Left ventricle myocardium superior (tissue), 1 donor: ENCODE results near the gene VRK3. TPM values are rescaled to one million over a fixed set of nuclear protein-coding genes. Genes with fewer than 3 reads are reported as not detected.
A peak's percentile ranks its signal among the peaks of the same experiment; 100 is the strongest.

Source experiments
- ATAC-seq: fragments of 200-7000 bp; cut with Tn5 transposase; one replicate; pipeline ENCODE4 v1.9.1; 2020; ENCODE audit warnings: mild to moderate bottlenecking, moderate library complexity
- DNase-seq: peaks from one replicate; pipeline ENCODE4 v3.0.0-alpha.2; 2020
- intact Hi-C: fragments of 100-400 bp; cut with micrococcal nuclease; formaldehyde crosslinking; loops from one replicate; pipeline ENCODE4 v1.11.0; 2022
- total RNA-seq: library from RNA; stranded (reverse); fragmentation: NEBNext Ultra II Directional; extraction: Animal tissue kit (Norgen Biotek cat#: 25700); gene quantifications from one replicate; pipeline ENCODE4 v1.2.1, GENCODE V29; 2021
- donor health status: DM: no; HTN: yes; CAD: no; lungs with severe emphysema.

The VRK3 gene
- total RNA-seq, 1 donor from 2014 or later = 22.8 TPM

DNA sequence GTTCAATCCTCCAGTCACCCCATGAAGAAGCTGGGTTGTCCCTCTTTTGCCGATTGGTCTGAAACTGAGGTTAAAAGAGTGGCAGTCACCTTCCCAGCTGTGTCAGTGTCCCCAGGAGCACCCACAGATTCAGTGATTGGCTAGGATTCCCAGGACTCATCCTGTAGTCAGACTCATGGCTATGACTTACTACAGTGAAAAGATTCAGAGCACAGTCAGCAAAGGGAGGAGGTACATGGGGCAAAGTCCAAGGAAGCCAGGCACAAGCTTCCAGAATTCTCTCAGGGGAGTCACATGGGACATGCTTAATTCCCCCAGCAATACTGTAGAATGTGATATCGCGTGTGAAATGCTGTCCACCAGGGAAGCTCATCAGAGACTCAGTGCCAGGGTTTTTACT, 14.8 kb upstream of the VRK3 start:
- no peak for ATAC-seq
- intact Hi-C loops = no loop called here

GRCh38 chr19:50036908-50037307, 11.7 kb upstream of the VRK3 start:
- intact Hi-C loops = no loop called here
- DNase-seq (no peak), ATAC-seq (no peak)

More for the DNA sequence above, 14.8 kb upstream of the VRK3 start:
- DNase-seq = no peak

- intact Hi-C loops = no loop called here
These were observed 5.8 kb upstream of the VRK3 start for GRCh38 chr19:50030937-50031336.

DNA sequence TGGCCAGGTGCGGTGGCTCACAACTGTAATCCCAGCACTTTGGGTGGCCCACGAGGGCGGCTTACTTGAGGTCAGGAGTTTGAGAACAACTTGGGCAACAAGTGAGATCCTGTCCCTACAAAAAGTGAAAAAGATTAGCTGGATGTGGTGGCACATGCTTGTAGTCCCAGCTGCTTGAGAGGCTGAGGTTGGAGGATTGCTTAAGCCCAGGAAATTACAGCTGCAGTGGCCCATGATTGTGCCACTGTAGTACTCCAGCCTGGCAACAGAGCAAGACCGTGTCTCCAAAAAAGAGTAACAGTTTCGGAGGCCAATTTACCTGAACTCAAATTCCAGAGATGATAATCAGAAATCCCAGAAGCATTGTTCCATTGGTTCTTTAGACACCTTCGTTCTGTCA, 5.1 kb upstream of the VRK3 start:
- ATAC-seq (no peak), DNase-seq (no peak)
- intact Hi-C loops = no loop called here

More at GRCh38 chr19:50030937-50031336, 5.8 kb upstream of the VRK3 start:
- no peak for DNase-seq
- ATAC-seq = no peak

- intact Hi-C loops = no loop called here
- ATAC-seq = no peak
- no peak for DNase-seq
These were observed 1.4 kb upstream of the VRK3 start for GRCh38 chr19:50026550-50026906.

GRCh38 chr19:50025794-50026549, 800 bp upstream of the VRK3 start, which contains the start of gene ZNF473:
ZNF473 (plus strand) TSS chr19:50026005; CDS start chr19:50031083, 5,078 bp downstream.
- intact Hi-C loops = no loop called here
- DNase-seq = peak; percentile 96
- ATAC-seq = peak; percentile 92

DNA sequence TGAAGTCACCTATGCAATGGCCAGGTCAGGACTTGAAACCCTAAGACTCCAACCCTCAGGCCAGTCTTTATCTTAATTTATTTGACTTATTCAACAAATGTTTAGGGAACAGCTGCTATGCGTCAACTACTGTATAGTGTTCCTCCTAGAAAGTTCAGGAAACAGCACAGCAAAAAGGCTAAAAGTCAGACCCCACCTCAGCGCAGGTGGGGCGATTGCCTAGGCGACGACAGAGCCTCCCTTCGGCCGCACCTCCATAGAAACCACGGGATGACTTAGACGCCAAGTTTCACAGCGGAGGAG, 502 bp downstream of the VRK3 start:
- intact Hi-C loops = no loop called here
- DNase-seq (no peak), ATAC-seq (no peak)

DNA sequence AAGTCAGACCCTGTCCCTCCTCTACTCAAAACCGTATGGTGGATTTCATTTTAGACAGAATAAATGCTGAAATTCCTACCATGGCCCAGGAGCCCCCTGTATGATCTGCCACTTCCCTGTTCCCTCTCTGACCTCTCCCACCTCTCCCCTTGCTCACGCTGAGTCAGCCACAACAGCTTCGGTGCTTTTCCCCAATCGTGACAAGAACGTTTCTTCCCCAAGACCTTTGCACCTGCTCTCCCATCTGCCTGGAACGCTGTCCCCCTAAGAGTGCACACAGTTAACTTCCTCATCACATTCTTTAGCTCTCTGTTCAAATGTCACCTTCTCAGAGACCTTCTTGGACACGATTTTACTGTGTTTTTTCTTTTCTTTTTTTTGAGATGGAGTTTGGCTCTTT, 2.3 kb downstream of the VRK3 start:
- intact Hi-C loops = no loop called here
- ATAC-seq (no peak), DNase-seq (no peak)

DNA sequence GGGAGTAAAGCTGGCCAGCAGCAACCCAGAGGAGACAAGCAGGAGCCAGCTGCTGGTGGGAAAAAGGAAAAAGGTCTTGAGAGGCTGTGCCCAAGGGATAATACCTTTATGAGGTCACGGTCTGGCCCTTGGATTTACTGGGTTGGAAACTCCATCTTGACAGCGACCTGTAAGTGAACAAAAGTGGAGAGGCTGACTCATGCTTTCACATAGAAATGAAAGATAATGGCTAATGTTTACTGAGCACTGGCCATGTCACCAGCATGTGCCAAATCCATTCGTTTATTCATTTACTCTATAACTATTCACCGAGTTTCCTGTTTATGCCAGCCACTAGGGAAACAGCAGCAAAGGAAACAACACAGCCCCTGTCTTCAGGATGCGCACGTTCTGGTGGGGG, 4.7 kb downstream of the VRK3 start:
- ATAC-seq = no peak
- intact Hi-C loops = no loop called here
- DNase-seq = no peak

DNA sequence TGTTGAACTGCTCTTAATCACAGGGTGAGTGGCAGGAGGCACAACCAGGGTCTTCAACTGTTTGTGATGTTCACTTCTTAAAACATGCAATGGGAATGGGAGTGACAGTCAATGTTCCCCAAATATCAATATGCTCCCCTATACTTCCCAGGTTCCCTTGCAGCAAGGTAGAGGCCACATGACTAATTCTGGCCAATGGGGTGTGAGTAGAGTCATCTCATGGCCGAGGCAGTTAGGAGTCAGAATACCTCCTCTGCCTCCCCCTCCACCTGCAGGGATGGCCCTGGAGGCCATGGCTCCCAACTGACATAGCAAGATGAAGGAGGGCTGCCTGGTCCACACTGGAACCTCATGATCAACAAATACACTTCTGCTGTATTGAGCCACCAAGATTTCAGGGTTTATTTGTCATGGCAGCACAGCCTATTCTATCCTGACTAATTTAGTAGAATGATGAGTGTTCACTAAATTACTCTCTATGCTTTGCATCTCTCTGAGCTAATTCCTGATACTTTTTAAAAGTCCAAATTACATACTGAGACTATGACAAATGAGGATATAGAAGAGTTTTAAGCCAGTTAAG, 8.9 kb downstream of the VRK3 start:
- intact Hi-C loops = no loop called here
- DNase-seq = no peak
- no peak for ATAC-seq

GRCh38 chr19:50008532-50008931, 16.6 kb downstream of the VRK3 start:
- no peak for DNase-seq
- ATAC-seq = peak; percentile 38
- intact Hi-C loops = no loop called here

DNA sequence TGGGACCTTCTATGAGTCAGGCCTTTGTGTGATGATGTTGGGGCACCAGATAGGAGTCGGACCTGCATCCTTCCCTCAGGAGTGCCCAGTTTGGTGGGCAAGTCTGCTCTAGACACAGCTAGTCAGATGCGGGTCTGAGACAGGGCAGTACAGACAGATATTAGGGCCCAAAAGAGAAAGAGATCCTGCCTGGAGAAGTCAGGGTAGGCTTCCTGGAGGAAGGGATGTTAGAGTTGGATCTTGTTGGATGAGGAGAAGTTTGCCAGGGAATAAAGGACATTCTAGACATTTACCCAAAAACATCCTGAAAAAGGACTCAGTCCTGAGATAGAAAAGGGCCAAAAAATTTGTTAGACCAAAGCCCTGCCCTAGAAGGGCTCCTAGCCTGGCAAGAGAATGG, 17.2 kb downstream of the VRK3 start:
- intact Hi-C loops = no loop called here
- no peak for DNase-seq
- no peak for ATAC-seq

DNA sequence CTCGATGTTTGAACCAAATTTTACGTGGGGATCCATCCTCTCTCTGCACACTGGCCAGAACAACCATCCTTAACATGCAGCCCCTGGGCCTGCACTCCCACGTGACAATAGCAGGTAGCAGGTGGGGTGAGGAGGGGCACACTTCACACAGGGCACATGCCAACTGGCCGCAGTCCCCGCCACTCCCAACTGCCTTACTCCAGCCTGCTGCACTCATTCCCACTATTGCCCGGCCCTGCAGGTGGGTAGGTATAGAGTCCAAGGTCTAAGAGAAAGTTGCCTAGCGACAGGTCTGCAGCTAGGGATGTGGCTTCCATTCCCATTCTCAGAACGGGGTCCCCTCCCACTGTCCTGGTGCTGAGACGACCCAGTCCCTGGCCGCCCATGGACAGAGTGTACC, 18.0 kb downstream of the VRK3 start:
- intact Hi-C loops = no loop called here
- DNase-seq (no peak), ATAC-seq (no peak)

- intact Hi-C loops = no loop called here
- no peak for ATAC-seq
- no peak for DNase-seq
These were observed 19.7 kb downstream of the VRK3 start for GRCh38 chr19:50005428-50005827.

- intact Hi-C loops = no loop called here
- ATAC-seq (peak; percentile 74), DNase-seq (no peak)
These were observed 21.3 kb downstream of the VRK3 start for GRCh38 chr19:50003810-50004419.

GRCh38 chr19:50003254-50003788, 21.9 kb downstream of the VRK3 start:
- ATAC-seq (no peak), DNase-seq (no peak)
- intact Hi-C loops = no loop called here

DNA sequence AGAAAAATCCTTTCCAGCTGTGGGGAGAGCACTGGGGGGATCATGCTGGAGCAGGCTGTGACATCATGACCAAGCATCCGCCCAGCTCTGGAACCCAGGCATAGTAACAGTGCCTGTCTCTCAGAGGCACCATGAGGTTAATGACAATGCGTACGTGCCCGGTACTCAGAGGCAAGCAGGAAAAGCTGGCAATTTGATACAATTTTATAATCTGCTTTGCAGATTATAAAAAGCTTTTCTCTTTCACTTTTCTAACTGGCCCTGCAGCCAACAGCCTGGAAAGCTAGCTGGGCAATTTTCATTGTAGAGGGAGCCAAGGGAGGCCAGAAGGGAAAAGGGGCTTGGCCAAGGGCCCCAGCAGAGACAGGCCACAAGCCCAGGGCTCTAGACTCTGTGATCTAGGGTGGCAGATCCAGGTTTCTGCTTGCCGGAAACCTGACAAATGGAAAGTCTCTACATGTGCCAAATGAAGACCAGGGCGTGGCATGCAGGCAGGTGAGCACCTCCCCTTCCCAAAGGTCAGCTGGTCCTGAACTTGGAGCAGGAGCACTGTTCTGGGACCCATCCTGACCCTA, 22.7 kb downstream of the VRK3 start:
- DNase-seq (no peak), ATAC-seq (no peak)
- intact Hi-C loops = no loop called here

- DNase-seq = no peak
- no peak for ATAC-seq
- intact Hi-C loops = no loop called here
These were observed 23.4 kb downstream of the VRK3 start for GRCh38 chr19:50001775-50002174.

DNA sequence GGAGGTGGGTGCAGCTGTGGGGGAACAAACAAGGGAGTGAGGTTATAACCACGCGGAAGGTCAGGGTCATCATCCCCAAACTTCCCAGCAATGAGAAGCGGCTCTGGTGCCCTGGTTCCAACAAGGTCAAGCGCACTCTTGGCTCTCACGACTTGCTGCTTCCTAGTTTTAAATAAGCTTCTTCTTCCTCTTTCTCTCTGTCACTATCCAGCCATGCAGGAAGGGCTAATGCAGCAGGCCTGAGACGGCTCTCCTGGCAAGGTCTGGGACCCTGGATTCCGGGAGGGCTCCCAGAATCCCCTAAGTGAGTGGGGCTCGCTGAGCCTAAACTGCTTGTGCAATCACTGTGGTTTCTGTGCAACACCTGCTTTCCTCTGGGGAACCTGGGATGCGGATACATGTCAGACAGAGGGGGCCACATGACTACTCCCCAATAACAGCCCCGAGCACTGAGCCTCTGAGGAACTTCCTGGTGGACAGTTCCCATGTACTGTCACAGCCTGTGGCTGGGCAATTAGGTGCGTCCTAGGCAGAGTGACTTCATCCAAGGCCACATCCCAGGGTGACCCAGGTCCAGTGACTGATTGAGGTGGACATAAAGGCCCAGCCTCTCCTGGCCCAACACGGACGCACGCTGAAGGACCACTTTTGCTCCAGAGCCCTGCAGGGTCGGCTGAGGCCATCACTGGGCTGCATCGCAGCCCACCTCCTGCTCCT, 24.2 kb downstream of the VRK3 start:
- DNase-seq = no peak
- intact Hi-C loops = no loop called here
- ATAC-seq = no peak
